ENCODE data around the gene MLF2.
A peak's percentile ranks its signal among the peaks of the same experiment; 100 is the strongest.

GRCh38 chr12:6752921-6753771 lies at the start of gene MLF2:
- peak; percentile 39; the same call in 1 of the 2 replicates for TF ChIP-seq RARB (CRISPR knock-in tag; IDR thresholded peaks at IDR 0.05)
- TF ChIP-seq CTCF (IDR thresholded peaks at IDR 0.05) = no peak; the same call in 2 of the 3 replicates
- TF ChIP-seq MAFK (IDR thresholded peaks at IDR 0.05; ENCODE audit: partially characterized antibody) = no peak

Measured in A549 (cell line).